HG02798 (cell line): Measurements from ENCODE around the gene ZNRD2.

Experiments
- ATAC-seq: cut with Tn5 transposase; IDR thresholded peaks from one replicate; pipeline ENCODE4 v1.9.1; 2021; ENCODE audit warnings: mild to moderate bottlenecking; ENCODE audit not compliant: unreplicated experiment, poor library complexity

Gene ZNRD2

DNA sequence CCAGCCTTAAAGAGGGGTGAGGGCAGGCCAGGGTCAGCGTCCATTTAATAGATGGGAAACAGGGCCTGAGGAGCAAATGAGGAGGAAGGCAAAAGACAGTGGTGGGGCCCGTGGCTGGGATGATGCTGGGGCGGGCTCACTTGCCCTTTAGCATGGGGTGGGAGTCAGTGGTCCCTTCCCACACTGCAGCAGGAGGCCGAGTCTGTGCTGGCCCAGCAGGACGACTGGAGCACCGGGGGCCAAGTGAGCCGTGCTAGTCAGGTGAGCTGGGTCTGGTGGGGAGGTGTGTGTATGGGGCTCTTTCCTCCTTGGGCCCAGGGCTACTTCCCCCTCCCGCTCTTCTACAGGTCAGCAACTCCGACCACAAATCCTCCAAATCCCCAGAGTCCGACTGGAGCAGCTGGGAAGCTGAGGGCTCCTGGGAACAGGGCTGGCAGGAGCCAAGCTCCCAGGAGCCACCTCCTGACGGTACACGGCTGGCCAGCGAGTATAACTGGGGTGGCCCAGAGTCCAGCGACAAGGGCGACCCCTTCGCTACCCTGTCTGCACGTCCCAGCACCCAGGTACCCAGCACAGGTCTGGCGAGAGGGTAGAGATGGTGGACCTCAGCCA, 32.6 kb upstream of the ZNRD2 start:
- no peak for ATAC-seq

DNA sequence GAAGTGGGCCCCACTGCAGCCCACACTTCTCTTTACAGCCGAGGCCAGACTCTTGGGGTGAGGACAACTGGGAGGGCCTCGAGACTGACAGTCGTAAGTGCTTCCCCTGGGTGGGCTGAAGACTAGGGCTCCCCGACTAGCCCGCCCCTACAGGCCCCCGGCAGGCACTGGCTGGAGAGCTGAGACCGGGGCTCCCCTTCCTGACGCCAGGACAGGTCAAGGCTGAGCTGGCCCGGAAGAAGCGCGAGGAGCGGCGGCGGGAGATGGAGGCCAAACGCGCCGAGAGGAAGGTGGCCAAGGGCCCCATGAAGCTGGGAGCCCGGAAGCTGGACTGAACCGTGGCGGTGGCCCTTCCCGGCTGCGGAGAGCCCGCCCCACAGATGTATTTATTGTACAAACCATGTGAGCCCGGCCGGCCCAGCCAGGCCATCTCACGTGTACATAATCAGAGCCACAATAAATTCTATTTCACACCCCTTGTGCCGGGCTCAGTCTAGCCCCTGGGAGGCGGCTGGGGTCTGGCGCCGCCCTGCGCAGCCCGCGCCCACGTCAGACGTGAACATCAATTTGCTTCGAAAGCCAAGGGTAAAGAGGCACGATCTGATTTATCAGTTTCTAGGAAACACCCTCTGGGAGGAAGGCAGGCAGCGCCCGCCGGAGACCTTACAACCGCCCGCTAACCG, 31.9 kb upstream of the ZNRD2 start:
- no peak for ATAC-seq

DNA sequence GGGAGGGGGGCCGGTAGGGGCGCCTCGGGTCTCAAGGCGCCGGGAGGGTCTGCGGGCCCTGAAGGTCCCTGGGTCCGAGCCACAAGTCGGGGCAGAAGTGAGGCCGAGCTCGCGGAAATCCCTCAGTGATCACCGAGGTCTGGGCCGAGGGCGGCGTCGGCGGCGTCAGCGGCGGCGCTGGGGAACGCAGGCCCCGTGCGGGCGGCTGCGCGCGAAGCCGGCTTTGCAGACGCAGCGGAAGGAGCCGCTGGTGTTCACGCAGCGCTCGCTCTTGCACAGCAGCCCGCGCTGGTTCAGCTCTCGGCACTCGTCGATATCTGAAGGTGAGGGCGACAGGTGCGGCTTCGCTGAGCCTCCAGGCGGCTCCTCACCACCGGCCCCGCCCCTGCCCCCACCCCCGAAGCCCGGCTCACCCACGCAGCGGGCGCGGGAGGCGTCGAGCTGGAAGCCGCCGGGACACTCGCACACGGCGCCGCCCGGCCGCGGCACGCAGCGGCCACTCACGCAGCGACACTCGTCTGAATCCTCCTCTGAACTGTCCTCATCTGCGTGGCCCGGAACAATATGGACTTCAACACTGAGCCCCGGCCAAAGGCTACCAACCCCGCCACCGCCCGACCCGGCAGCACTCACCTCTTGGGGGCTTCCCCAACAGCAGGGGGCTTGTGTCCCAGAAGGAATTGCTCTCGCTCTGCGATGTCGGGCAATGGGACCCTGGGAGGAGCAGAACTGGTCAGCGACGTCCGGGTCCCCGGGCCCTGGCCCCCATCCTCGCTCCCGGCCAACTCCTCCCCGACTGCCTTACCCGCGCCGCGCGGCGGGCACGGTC, 31.1 kb upstream of the ZNRD2 start:
- no peak for ATAC-seq

DNA sequence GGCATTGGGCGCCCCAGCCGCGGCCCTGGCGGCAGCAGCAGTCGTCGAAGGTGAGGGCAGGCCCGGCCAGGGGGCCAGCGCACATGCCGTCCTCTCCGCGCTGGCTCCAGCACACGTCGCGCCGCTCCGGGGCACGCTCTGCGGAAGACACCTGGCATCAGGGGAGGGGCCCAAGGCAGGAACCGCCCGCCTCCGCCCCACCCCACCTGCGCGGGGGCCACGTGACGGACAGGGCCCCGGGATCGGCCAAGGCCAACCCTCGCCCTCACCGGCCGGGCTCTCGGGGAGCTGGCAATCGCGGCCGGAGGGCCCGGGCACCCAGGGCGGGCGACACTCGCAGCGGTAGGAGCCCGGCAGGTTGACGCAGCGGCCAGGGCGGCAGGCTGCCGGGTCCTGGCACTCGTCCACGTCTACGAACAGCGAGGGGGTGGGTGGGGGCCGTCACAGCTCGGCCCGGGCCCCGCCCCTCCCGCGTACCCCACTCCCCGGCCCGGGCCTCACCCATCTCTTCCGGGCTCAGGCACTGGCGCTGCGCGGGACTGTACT, 30.5 kb upstream of the ZNRD2 start:
- peak; percentile 63 for ATAC-seq

DNA sequence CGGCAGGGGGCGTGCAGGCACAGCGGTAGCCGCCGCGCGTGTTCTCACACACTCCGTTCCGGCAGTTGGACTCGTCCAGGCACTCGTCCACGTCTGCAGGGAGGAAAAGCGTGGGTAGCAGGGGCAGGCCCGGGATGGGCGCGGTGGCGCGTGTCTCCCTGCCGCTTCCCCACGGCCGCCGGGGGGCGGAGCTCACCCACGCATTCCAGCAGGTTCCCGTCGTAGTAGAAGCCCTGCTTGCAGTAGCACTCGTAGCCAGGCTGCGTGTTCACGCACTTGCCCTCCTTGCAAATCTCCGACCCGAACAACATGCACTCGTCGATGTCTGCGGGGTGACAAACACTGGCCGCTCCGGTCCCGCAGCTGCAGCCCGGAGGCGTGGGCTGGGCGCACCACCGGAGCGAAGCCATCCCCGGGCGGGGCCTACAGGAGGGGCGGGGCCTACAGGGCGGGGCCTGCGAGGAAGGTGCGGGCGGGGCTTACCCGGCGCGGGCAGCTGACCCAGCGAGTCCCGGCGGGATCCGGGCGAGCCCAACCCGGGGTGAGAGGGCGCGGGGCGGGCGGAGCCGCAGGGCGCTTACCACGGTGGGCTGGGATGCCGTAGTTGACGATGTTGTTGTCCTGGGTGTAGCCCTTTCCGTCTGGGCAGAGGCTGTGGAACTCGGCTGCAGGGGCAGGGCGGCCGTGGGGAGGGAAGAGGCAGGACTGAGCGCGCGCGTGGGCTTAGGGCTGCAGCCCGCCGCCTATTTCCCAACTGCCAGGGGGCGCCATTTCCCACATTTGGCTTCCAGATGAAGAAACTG, 29.8 kb upstream of the ZNRD2 start:
- peak; percentile 76 for ATAC-seq

DNA sequence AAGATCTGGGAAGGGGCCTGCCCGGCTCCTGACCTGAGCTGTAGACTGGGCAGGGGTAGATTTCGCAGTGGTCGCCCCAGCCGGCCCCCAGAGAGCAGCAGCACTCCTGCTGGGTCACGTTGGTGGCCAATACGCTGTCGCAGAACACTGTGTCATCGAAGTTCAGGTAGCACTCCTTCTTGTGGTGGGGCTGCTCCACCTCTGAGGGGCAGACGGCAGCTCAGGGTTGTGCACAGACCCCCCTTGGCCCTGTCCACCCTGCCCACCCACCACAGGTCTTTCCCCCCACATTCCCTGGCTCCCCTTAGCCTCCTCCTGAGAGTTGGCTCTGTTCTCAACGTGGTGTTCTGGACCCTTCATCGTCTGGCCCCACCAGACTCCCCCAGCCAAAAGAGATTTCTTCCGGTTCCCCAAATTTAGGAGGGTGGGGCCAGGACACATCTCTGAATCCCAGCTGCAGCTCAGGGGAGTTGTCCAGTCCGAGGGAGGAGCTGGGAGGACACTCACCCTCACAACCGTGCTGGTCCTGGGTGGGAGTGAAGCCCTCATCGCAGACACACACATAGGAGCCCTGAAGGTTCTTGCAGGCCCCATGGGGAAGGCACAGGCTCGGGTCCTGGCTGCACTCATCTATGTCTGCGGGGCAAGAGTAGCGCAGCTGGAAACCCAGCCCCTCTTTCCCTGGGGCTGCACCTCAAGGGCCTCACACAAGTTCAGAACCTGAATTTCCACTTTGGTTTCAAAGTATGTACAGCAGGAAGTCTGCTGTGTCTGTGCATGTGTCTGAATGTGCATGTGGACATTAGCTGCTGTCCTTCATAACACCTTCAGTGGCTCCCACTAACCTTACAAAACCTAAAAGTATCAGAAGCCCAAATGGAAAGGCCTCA, 28.9 kb upstream of the ZNRD2 start:
- no peak for ATAC-seq

DNA sequence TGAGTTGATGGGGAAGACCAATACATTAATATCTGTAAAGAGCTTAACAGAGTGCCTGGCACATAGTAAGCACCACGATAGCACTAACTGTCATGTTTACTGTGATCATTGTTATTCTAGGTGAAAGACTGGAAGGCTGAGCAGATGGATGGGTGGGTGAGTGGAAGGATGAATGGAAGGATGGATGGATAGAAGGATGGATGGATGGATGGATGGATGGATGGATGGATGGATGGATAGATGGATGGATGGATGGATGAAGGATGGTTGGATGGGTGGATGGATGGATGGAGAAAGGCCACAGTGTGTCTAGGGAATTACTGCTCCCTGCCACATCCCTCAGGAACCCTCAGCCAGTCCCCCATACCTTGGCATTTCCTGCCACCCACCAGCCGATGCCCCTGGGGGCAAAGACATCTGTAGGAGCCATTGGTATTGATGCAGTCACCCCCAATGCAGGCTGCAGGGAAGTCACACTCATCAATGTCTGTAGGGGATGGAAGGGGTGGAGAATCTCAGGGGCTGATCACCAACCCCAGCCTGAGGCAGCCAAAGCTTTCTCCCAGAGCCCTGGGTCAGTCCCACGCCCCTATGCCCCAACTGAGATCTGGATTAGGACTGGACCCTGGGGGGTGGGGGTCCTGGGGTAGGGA, 27.4 kb upstream of the ZNRD2 start:
- no peak for ATAC-seq

DNA sequence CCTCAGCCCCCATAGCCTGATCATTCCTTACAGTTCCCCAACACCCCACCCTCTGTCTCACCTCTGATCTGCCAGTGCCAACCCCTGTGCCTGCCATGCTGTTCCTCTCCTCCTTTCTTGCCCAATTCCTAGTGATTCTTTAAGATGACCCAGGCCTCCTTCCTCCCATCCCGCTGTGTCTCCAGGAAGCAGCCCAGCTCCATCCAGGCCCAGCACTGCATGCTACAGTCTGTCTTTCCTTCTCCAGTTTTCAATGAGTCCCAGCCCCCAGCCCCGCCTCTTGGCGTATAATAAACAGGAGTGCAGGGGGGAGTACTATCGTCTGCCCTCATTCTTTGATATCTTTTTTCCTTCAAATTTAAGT, 24.4 kb upstream of the ZNRD2 start:
- ATAC-seq = no peak

DNA sequence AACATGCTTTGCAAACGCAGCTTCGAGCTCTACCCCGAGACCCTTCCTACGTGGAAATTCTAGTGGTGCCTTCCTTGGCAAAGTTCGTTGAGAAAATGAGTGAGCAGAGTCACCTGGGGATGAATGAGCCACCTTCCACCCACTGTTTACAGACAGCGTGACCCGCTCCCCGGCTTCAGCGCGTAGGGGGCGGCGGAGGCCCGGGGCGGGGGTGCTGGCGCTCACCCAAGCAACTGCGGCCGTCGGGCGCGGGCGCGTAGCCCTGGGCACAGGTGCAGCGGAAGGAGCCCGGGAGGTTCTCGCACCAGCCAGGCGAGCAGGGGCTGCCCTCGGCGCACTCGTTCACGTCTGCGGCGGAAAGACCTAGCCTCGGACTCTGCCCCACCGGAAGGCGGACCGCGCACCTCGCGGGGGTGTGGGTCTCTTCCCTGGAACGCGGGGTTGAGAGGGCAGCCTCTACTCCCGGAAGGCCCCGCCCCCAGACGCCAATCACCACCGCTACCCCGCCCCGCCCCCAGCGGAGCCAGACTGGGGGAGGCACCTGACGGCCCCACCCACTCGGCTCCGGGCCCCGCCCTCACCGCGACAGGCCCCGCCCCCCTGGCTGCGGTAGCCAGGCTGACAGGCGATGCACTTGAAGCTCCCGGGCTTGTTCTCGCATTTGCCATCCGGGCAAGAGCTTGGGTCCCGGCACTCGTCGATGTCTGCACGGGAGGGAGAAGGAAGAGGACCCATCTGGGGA, 23.9 kb upstream of the ZNRD2 start:
- ATAC-seq = peak; percentile 77

DNA sequence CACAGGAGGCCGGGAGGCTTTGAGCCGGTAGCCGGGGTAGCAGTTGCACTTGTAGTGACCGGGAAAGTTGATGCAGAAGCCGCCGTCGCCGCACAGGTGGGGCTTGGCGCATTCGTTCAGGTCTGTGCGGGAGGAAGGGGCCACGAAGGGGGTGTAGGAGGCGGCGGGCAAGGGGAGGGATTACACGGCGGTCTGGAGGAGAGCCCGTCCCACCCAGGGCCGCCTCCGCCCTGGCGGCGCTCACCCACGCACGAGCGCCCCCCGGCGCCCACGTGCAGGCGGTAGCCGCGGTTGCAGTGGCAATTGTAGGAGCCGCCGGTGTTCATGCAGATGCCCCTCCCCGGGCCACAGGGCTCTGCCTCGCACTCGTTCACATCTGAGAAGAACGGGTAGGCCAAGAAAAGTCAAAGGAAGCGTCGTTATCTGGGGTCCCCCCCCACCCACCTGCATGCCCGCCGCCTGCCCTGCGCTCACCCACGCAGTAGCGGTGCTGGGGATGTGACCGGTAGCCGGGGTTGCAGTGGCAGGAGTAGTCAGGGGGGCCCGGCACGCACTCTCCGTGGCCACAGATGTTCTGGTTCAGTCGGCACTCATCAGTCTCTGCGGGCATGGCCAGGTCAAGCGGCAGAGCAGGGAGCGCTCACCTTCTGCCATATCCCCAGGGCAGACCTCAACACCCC, 22.7 kb upstream of the ZNRD2 start:
- no peak for ATAC-seq

DNA sequence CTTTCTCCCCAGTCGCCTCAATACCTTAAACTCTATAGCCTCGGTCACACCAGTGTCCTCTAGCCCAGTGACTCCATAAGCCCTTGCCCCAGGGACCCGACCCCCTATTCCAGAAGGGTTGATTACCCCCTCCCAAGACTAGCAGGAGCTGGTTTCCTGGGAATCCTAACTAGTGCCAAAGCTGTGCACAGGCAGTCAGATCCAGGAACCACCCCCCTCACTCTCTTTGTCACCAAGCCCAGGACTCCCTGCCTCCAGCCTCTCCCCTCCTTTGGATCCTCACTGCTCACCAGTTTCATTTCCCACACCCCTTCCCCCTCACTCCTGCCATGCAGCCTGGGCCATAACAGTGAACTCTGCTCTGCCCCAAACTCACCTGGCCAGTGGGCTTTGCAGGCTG, 21.9 kb upstream of the ZNRD2 start:
- no peak for ATAC-seq

DNA sequence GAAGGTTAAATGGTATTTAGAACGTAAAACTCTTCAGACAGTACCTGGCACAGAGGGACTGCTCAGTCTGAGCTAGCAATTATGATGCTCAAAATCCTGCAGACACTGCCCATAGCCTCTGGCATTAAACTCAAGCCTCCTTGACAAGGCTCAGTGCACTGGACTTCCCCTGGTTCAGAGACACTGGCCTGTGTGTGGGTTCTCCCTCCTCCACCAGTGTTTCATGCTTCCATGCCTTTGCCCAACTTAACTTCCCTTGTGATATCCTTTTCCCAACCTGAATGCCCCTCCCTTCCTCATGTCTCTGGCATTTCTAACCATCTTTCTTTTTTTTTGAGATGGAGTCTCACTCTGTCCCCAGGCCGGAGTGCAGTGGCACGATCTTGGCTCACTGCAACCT, 21.2 kb upstream of the ZNRD2 start:
- ATAC-seq = no peak

DNA sequence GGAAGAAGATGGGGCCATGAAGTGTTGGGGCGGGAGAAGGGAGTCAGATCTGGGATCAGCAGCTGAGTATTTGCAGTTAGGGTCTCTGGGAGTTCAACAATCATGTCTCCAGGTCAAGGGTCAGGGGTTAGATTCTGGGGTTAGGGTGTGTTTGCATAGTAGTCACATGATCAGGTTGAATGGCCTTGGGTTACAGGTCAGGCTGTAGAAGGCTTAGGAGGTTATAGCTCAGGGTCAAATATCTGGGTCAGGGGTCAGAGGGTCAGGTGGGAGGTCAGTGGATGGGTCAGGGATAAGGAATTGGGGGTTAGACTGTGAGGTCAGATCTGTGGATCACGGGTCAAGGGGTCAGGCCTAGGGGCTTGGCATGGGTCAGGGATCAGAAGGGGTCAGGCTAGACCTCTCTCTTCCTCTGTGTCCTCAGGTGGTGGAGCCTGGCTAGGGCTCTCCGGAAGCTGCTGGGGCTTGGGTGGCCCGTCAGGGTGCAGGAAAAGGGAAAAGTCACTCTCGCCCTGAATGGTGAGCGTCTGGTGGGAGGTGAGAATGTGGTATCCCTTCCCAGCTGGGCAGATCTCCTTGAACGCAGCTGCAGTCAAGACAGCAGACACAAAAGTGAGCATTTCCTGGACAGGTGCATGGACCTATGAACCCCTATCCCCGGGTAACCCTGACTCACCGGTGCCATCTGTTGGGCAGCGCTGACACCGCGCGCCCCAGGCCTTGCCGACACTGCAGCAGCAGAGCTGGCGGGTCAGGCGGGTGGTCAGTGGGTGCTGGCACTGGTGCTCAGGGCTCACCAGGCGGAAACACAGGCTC, 18.5 kb upstream of the ZNRD2 start:
- peak; percentile 56 for ATAC-seq

DNA sequence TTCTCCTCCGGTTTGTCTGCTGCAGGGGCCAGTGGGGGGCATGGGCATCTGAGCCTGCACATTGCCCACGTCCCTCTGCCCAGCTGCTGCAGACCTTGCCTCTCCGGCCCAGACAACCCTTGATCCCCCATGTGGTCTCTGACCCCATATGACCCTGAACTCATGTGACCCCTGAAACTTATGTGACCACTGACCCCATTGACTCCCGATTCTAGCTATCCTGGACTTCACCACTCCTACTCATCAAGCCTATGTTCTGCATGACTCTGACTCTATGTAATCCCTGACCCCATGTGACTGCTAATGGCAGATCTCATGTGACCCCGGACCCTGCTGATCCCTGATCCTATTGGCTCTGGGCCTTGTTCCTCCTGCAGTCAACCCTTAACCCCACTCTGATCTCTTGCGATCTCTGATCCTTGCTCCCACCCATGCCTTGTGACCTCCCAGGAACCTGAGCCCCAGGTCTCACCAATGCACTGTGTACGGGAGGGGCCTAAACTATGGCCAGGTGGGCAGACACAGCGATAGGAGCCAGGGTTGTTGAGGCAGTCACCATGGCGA, 17.8 kb upstream of the ZNRD2 start:
- peak; percentile 1 for ATAC-seq

DNA sequence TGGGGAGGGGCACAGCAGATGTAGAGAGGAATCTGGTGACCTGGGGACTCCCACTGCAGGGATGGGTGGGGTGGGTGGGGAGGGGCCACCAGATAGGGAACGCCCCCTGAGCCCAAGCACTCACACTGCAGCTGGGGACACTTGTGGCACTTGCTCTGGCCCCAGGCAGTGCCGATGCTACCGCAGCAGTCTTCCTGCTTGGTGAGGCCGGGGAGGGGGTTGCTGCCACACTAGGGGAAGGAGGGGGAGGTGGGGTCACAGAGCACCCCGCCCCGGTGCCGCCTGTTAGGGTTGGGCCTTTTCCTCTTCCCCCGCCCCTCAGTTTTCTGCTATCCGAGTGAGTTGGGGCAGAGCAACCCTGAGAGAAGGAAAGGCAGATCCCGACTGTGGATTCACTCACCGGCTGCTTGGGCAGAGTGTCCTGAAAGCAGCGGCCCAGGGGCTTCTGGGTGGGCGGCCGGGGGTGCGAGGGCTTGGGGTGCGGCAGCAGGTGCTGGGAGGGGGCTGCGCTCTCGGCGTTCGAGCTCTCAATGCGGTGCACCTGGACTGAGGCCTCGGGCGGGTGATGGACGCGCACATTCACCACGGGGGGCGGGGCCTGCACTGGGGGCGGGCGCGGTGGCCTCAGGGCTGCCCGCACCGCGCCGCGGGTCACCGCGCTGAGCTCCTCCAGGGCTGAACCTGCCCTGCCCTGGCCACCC, 16.8 kb upstream of the ZNRD2 start:
- no peak for ATAC-seq
